CD4-positive, alpha-beta memory T cell (primary cell): Measurements from ENCODE around the gene TMTC4. TPM values are rescaled to one million over a fixed set of nuclear protein-coding genes. Genes with fewer than 3 reads are reported as not detected.

Experiments used
- CTCF ChIA-PET: fragments of 350-600 bp; sonication (Branson Sonifier 250); formaldehyde crosslinking; loops from one replicate; lab custom pipeline; 2021; ENCODE audit warnings: inconsistent platforms; ENCODE audit not compliant: partially characterized antibody; lab: Charles Lee
- POLR2A ChIA-PET: fragments of 350-600 bp; sonication (Branson Sonifier 250); formaldehyde crosslinking; loops from one replicate; lab custom pipeline; 2021; ENCODE audit not compliant: partially characterized antibody; lab: Charles Lee
- DNase-seq, 5 donors: peaks; one replicate each; pipeline versions ENCODE4 v3.0.0 to v3.0.0-alpha.2; 2020 to 2022; ENCODE audit warnings: mixed read lengths in 1 of 5
- H3K27ac ChIP-seq: one replicate; pipeline ENCODE4 v1.7.0; 2013; ENCODE audit warnings: low read depth, low read length
- H3K27me3 ChIP-seq: 2 replicates; pipeline ENCODE4 v1.7.0; 2013; ENCODE audit warnings: mild to moderate bottlenecking, low read length, moderate library complexity; ENCODE audit not compliant: insufficient read depth
- H3K36me3 ChIP-seq: 2 replicates; pipeline ENCODE4 v1.7.0; 2013; ENCODE audit warnings: mild to moderate bottlenecking, low read length, moderate library complexity; ENCODE audit not compliant: insufficient read depth
- H3K4me1 ChIP-seq: 2 replicates; pipeline ENCODE4 v1.7.0; 2013; ENCODE audit warnings: mild to moderate bottlenecking, low read length, moderate library complexity; ENCODE audit not compliant: insufficient read depth
- H3K4me3 ChIP-seq, 2 donors: one replicate each; pipeline ENCODE4 v1.7.0; 2013; ENCODE audit warnings: low read length in 2 of 2, mild to moderate bottlenecking in 1 of 2
- H3K9me3 ChIP-seq, 2 donors: one replicate each; pipeline ENCODE4 v1.7.0; 2013; ENCODE audit warnings: low read length in 2 of 2, control low read depth in 1 of 2; ENCODE audit not compliant: control insufficient read depth in 1 of 2
- H3K27ac Mint-ChIP-seq, 7 donors: one replicate each; pipeline ENCODE4 v1.8.0; 2020 to 2021; ENCODE audit warnings: mixed read lengths in 7 of 7, mild to moderate bottlenecking in 6 of 7, inconsistent platforms in 3 of 7, moderate library complexity in 3 of 7
- H3K27me3 Mint-ChIP-seq, 2 donors: one replicate each; pipeline ENCODE4 v1.8.0; 2020 to 2021; ENCODE audit warnings: mixed read lengths in 2 of 2
- H3K36me3 Mint-ChIP-seq, 2 donors: one replicate each; pipeline ENCODE4 v1.8.0; 2020 to 2021; ENCODE audit warnings: mixed read lengths in 2 of 2, inconsistent platforms in 1 of 2, mild to moderate bottlenecking in 1 of 2
- H3K4me1 Mint-ChIP-seq, 4 donors: one replicate each; pipeline ENCODE4 v1.8.0; 2020 to 2021; ENCODE audit warnings: mixed read lengths in 4 of 4, mild to moderate bottlenecking in 1 of 4
- H3K4me3 Mint-ChIP-seq, 8 donors: one replicate each; pipeline ENCODE4 v1.8.0; 2020 to 2021; ENCODE audit warnings: mixed read lengths in 8 of 8, mild to moderate bottlenecking in 7 of 8, moderate library complexity in 6 of 8, inconsistent platforms in 3 of 8
- H3K9me3 Mint-ChIP-seq, 8 donors: one replicate each; pipeline ENCODE4 v1.8.0; 2020 to 2021; ENCODE audit warnings: mixed read lengths in 8 of 8, mild to moderate bottlenecking in 5 of 8, inconsistent platforms in 3 of 8, moderate library complexity in 1 of 8
- intact Hi-C: fragments of 100-400 bp; cut with micrococcal nuclease; formaldehyde crosslinking; loops from one replicate; pipeline ENCODE4 v1.15.1; 2023
- polyA plus RNA-seq, 2 donors: library from polyadenylated mRNA; unstranded; fragments of 300-500 nt; fragmentation: Illumina TruSeq; gene quantifications; one replicate each; pipeline ENCODE4 v1.2.3, GENCODE V29; 2021
- total RNA-seq, 2 experiments: library from RNA; stranded (reverse); gene quantifications; one replicate each; pipeline ENCODE4 v1.2.3, GENCODE V29; 2021

TMTC4 gene
- total and polyA plus RNA-seq, 4 experiments from 2014 or later: 2.8 to 27.7 (median 15.1) TPM

DNA sequence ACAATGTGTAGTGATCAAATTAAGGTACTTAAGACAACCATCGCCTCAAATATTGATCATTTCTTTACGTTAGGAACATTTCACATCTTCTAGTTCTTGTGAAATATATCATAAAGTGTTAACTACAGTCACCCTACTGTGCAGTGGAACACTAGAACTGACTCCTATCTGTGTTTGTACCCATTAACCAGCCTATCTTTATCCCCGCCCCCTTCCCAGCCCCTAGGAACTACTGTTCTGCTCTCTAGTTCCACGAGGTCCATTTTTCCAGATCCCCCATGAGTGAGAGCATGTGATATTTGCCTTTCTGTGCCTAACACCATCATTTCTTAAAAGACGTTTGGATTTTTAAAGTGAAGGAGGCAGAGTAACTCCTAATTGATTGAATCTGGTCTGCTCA, 61.6 kb downstream of the TMTC4 start:
- Mint-ChIP-seq H3K36me3 (peaks cover 15 to 16% of the 10 kb centered on the region in 2 donors), H3K27ac (peak overlapping the region in 3 of 7 donors; percentile 6 to 82 (median 50)), H3K4me1 (peaks cover 6 to 31% (median 8%) of the 10 kb centered on the region in 4 donors), H3K27me3 (no peaks in the 10 kb centered on the region), H3K9me3 (peaks cover 0 to 2% (median 0%) of the 10 kb centered on the region in 8 donors), H3K4me3 (no peak overlapping the region)
- ChIA-PET CTCF (no interaction called here), POLR2A (no interaction called here)
- Histone ChIP-seq H3K27ac (no peak overlapping the region), H3K9me3 (no peaks in the 10 kb centered on the region), H3K27me3 (no peaks in the 10 kb centered on the region), H3K4me1 (peaks cover 6% of the 10 kb centered on the region), H3K36me3 (no peaks in the 10 kb centered on the region), H3K4me3 (no peak overlapping the region)
- intact Hi-C loops: no loop called here
- no peak for DNase-seq

DNA sequence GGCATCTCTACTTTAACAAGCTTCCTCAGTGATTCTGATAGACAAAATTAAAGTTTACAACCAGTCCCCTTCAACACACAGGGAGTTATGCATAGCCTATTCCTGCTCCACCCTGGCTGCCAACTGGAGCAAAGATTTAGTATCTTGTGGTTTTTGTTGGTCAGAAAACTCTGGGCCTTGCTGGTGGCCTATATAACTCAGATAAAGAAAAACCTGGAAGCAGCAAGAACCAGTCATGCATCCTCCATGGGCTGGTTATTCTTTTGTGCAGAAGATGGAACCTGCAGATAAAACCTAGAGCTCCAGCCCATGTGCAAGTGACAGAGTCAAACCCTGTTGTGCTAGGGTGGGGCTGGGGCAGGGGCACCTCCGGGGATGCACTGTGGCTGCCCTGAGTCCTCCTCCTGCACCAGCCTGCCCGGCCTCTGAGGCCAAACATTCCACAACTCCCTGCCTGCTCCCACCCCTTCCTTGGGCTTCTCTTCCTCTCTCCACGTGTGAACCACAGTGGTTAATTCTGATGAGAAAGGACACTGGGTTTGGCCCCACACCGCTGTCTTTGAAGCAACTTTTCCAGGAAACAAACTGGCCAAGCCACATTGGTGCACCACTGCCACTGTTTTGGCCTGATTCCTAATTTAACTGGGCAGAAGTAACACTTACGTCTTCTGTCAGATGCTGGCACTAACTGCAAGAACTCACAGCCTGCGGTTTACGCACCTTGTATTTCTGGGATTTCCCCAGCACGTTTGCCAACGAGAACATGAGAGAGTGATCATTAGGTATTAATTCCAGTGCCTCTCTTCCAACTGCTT, 62.7 kb downstream of the TMTC4 start:
- Histone ChIP-seq H3K27me3 (no peaks in the 10 kb centered on the region), H3K9me3 (no peaks in the 10 kb centered on the region), H3K36me3 (no peaks in the 10 kb centered on the region), H3K27ac (no peak overlapping the region), H3K4me1 (peaks cover 6% of the 10 kb centered on the region), H3K4me3 (no peak overlapping the region)
- peaks cover 6 to 34% (median 8%) of the 10 kb centered on the region in 4 donors for H3K4me1 Mint-ChIP-seq
- peak overlapping the region in 1 of 8 donors; percentile 51 for H3K4me3 Mint-ChIP-seq
- peaks cover 16 to 22% of the 10 kb centered on the region in 2 donors for H3K36me3 Mint-ChIP-seq
- intact Hi-C loops: no loop called here
- peaks cover 0 to 2% (median 0%) of the 10 kb centered on the region in 8 donors for H3K9me3 Mint-ChIP-seq
- peak overlapping the region in 1 of 7 donors; percentile 82 for H3K27ac Mint-ChIP-seq
- peak in 3 of 5 donors; percentile 10 to 70 (median 24) for DNase-seq
- no peaks in the 10 kb centered on the region for H3K27me3 Mint-ChIP-seq
- ChIA-PET CTCF (no interaction called here), POLR2A (no interaction called here)

- peaks cover 6 to 34% (median 8%) of the 10 kb centered on the region in 4 donors for H3K4me1 Mint-ChIP-seq
- Histone ChIP-seq H3K9me3 (no peaks in the 10 kb centered on the region), H3K4me3 (no peak overlapping the region), H3K27me3 (no peaks in the 10 kb centered on the region), H3K27ac (no peak overlapping the region), H3K36me3 (no peaks in the 10 kb centered on the region), H3K4me1 (peaks cover 6% of the 10 kb centered on the region)
- H3K27me3 Mint-ChIP-seq: no peaks in the 10 kb centered on the region
- intact Hi-C loops: no loop called here
- H3K27ac Mint-ChIP-seq: peak overlapping the region in 2 of 7 donors; percentile 15 to 53
- no peak for DNase-seq
- CTCF ChIA-PET: interaction anchor here (1.0 to 1.6 kb wide), 3 partner anchors 9 to 38 kb away, joined by 3 to 5 read pairs (median 3); no protein-coding TSS in a partner anchor
- H3K9me3 Mint-ChIP-seq: no peaks in the 10 kb centered on the region
- POLR2A ChIA-PET: no interaction called here
- no peak overlapping the region for H3K4me3 Mint-ChIP-seq
- peaks cover 19 to 26% of the 10 kb centered on the region in 2 donors for H3K36me3 Mint-ChIP-seq
Observed at GRCh38 chr13:100610391-100611347, 63.9 kb downstream of the TMTC4 start.

GRCh38 chr13:100608906-100609305, 65.7 kb downstream of the TMTC4 start:
- no peaks in the 10 kb centered on the region for H3K9me3 Mint-ChIP-seq
- intact Hi-C loops: no loop called here
- H3K4me1 Mint-ChIP-seq: peaks cover 6 to 34% (median 8%) of the 10 kb centered on the region in 4 donors
- no peaks in the 10 kb centered on the region for H3K27me3 Mint-ChIP-seq
- POLR2A ChIA-PET: no interaction called here
- H3K4me3 Mint-ChIP-seq: peak overlapping the region in 4 of 8 donors; percentile 7 to 55 (median 26)
- H3K27ac Mint-ChIP-seq: peak overlapping the region; percentile 26 to 77 (median 64)
- H3K36me3 ChIP-seq: no peaks in the 10 kb centered on the region
- peaks cover 26 to 35% of the 10 kb centered on the region in 2 donors for H3K36me3 Mint-ChIP-seq
- H3K4me1 ChIP-seq: peaks cover 6% of the 10 kb centered on the region
- H3K27ac ChIP-seq: no peak overlapping the region
- no peaks in the 10 kb centered on the region for H3K27me3 ChIP-seq
- no peak for DNase-seq
- H3K9me3 ChIP-seq: no peaks in the 10 kb centered on the region
- CTCF ChIA-PET: interaction anchor here (1.0 to 1.6 kb wide), 2 partner anchors 20 to 36 kb away, joined by 5 read pairs; no protein-coding TSS in a partner anchor
- no peak overlapping the region for H3K4me3 ChIP-seq

GRCh38 chr13:100608489-100608888, 66.1 kb downstream of the TMTC4 start:
- H3K4me3 Mint-ChIP-seq: no peak overlapping the region
- CTCF ChIA-PET: no interaction called here
- peak overlapping the region in 5 of 7 donors; percentile 26 to 64 (median 41) for H3K27ac Mint-ChIP-seq

DNA sequence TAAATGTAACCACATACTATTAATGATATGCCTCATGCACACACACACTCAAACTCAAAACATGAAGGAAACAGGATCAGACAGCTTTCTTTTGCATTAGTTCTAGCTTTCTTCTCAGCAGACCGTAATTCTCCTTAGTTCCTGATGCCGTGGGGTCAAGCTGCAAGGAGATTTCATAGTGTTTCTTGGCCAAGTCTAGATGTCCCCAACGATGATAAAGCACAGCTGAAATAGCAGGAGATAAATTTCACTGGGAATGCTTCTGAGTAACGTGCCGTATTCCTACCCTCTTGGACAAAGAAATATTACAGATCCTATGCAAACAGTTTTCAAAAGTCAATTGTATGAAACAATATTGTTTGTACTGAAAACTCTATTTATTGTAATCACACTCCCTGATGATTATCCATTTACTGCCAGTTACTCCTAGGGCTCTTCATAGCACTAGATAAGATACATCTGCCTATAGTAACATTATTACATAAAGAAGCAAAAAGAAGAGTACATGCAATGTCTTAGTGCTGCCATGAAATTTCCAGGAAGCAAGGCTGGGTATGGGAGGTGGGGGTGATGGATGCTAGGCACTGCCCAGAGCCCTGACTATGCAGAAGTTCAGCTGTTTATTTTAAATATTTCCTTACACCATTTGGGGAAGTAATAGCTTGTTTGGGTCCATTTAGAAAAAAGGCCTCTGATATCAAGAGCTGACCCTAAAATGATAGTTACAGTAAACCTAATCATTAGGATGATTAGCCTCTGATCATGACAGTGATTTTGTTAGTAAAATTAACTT, 69.5 kb downstream of the TMTC4 start:
- Mint-ChIP-seq H3K36me3 (peaks cover 22 to 30% of the 10 kb centered on the region in 2 donors), H3K4me1 (peaks cover 0 to 14% (median 7%) of the 10 kb centered on the region in 4 donors), H3K9me3 (no peaks in the 10 kb centered on the region), H3K27me3 (no peaks in the 10 kb centered on the region), H3K27ac (peak overlapping the region in 2 of 7 donors; percentile 24), H3K4me3 (no peak overlapping the region)
- Histone ChIP-seq H3K36me3 (no peaks in the 10 kb centered on the region), H3K4me1 (peaks cover 6% of the 10 kb centered on the region), H3K27me3 (no peaks in the 10 kb centered on the region), H3K4me3 (no peak overlapping the region), H3K9me3 (no peaks in the 10 kb centered on the region), H3K27ac (no peak overlapping the region)
- CTCF ChIA-PET: no interaction called here
- POLR2A ChIA-PET: interaction anchor here (0.9 kb wide), 1 partner anchor 949 kb away, joined by 3 read pairs; no protein-coding TSS in a partner anchor
- intact Hi-C loops: no loop called here
- DNase-seq: no peak

More at GRCh38 chr13:100608489-100608888, 66.1 kb downstream of the TMTC4 start:
- DNase-seq: no peak
- H3K9me3 ChIP-seq: no peaks in the 10 kb centered on the region
- no peaks in the 10 kb centered on the region for H3K27me3 Mint-ChIP-seq
- H3K27ac ChIP-seq: no peak overlapping the region
- H3K4me1 ChIP-seq: peaks cover 6% of the 10 kb centered on the region
- H3K36me3 Mint-ChIP-seq: peaks cover 29 to 39% of the 10 kb centered on the region in 2 donors
- no peak overlapping the region for H3K4me3 ChIP-seq
- H3K4me1 Mint-ChIP-seq: peaks cover 6 to 34% (median 8%) of the 10 kb centered on the region in 4 donors
- intact Hi-C loops: no loop called here
- no peaks in the 10 kb centered on the region for H3K27me3 ChIP-seq
- POLR2A ChIA-PET: no interaction called here
- no peaks in the 10 kb centered on the region for H3K36me3 ChIP-seq
- H3K9me3 Mint-ChIP-seq: no peaks in the 10 kb centered on the region
